H1 (cell line): ENCODE results near the gene PTPN9. TPM values are rescaled to one million over a fixed set of nuclear protein-coding genes. Genes with fewer than 3 reads are reported as not detected.

Experiments
- CBX5 ChIP-seq: fragments of 300-800, 300-1000 bp; sonication (generic); IDR thresholded peaks from 2 replicates; pipeline ENCODE4 v1.7.1; 2016; ENCODE audit warnings: antibody characterized with exemption, low read length, low read depth
- EGR1 ChIP-seq: IDR thresholded peaks from 2 replicates; pipeline ENCODE4 v1.6.1; 2011; ENCODE audit warnings: low read depth, low read length, borderline replicate concordance
- HDAC2 ChIP-seq, 2 experiments: fragments of 300-600 bp in 1 of 2; sonication (generic) in 1 of 2; IDR thresholded peaks; 2 replicates each; pipeline ENCODE4 v1.6.1; 2011 to 2012; ENCODE audit warnings: low read depth in 2 of 2, low read length in 2 of 2, mild to moderate bottlenecking in 2 of 2, moderate library complexity in 2 of 2, borderline replicate concordance in 1 of 2, inconsistent platforms in 1 of 2
- HDAC6 ChIP-seq: IDR thresholded peaks from one replicate; pipeline ENCODE4 v1.7.1; 2012; ENCODE audit warnings: low read depth, mild to moderate bottlenecking, inconsistent platforms, low read length, moderate library complexity
- JUN ChIP-seq: IDR thresholded peaks from 2 replicates; pipeline ENCODE4 v1.6.1; 2011; ENCODE audit warnings: low read depth, mild to moderate bottlenecking, improper control_type of control experiment, low read length
- TAF7 ChIP-seq: optimal IDR thresholded peaks from 2 replicates; pipeline ENCODE3; 2011; ENCODE audit warnings: low read depth, mild to moderate bottlenecking, inconsistent platforms, low read length, moderate library complexity, borderline replicate concordance
- polyA plus RNA-seq, 7 experiments: library from polyadenylated mRNA; depleted of rRNA in 3 of 7; stranded (reverse) in 5 of 7; unstranded in 2 of 7; fragments of >200 nt in 5 of 7; fragments of 200-250 nt in 2 of 7; gene quantifications; 1 replicate in 5 of 7; 2 replicates in 1 of 7; 4 replicates in 1 of 7; pipeline versions ENCODE4 v1.2.1 to v1.2.3, GENCODE V29; 2011 to 2013; ENCODE audit warnings: missing spikeins in 2 of 7, mixed read lengths in 2 of 7
- total RNA-seq: library from RNA; stranded (reverse); fragmentation: NEBNext Ultra II Directional; extraction: Animal tissue kit (Norgen Biotek cat#: 25700); gene quantifications from 2 replicates; pipeline ENCODE4 v1.2.1, GENCODE V29; 2021

Gene PTPN9
- total and polyA plus RNA-seq, 2 of the 8 experiments (the other 6 are each of a cell fraction or from before 2014, with no cell fraction given): 46.6 to 57.4 TPM

- no peak for TF ChIP-seq CBX5
- TF ChIP-seq HDAC6: no peak
- no peak for TF ChIP-seq TAF7
- TF ChIP-seq EGR1: no peak
- TF ChIP-seq HDAC2 (IDR thresholded peaks at IDR 0.05; ENCODE audit: borderline replicate concordance in 1 of 2, low read depth in 2 of 2, low read length in 2 of 2): no peak
- TF ChIP-seq JUN: no peak
Measured at GRCh38 chr15:75620058-75620820, 41.1 kb upstream of the PTPN9 start (continued).
